ENCODE data around the gene FAT1.
"Not testable (repeated sequence)": the region's sequence is repeated elsewhere in the genome, so short reads cannot be mapped to it uniquely, and the experiment has no call there.

The FAT1 gene

DNA sequence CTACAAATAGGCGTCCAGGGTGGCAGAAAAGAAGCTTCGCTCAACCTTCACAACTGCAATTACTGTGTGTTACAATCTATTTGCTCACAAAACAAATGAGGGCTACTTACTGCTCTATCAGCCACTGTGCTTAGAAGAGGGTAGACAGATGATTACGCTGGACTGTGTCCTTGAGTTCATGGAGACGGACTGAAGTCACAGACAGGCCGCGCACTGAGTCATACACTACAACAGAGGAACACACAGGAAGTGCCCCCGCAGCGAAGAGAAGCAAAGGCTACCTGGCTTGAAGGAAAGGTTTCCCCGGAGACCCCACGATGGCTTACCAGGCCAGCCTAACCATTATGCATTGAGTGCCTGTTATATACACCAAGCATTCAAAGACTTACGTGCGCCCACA is 25.6 kb downstream of the FAT1 start:
- DNase-seq (ENCODE audit: low read depth, low spot score): no peak

DNA sequence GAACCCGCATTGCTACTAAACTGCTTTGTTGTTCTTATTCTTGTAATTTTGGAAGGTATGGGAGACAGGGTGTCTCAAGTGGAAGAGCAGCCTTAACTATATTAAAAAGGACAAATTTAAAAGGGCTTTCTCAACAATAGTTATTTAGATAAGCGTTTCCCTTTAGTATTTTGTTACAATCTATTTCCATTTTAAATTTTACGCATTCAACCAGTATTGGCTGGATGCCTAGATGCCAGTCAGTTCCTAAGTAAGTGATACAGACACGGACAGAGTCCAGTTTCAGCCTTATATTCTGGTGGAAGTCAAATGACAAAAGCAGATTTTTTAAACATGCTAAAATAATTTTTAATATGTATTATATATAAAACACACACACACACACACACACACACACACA is 28.3 kb downstream of the FAT1 start:
- DNase-seq (ENCODE audit: low read depth, low spot score): no peak

DNA sequence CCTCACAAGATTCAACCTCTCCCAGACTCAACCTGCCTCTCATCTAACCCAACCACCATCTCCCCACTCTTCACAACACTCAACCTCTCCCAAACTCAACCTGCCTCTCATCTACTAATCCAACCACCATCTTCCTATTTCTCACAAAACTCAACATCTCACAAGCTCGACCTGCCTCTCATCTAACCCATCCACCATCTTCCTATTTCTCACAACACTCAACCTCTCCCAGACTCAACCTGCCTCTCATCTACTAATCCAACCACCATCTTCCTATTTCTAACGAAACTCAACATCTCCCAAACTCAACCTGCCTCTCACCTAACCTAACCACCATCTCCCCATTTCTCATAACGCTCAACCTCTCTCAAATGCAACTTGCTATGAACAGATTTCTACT is 29.8 kb downstream of the FAT1 start:
- DNase-seq (ENCODE audit: low read depth, low spot score): no peak

DNA sequence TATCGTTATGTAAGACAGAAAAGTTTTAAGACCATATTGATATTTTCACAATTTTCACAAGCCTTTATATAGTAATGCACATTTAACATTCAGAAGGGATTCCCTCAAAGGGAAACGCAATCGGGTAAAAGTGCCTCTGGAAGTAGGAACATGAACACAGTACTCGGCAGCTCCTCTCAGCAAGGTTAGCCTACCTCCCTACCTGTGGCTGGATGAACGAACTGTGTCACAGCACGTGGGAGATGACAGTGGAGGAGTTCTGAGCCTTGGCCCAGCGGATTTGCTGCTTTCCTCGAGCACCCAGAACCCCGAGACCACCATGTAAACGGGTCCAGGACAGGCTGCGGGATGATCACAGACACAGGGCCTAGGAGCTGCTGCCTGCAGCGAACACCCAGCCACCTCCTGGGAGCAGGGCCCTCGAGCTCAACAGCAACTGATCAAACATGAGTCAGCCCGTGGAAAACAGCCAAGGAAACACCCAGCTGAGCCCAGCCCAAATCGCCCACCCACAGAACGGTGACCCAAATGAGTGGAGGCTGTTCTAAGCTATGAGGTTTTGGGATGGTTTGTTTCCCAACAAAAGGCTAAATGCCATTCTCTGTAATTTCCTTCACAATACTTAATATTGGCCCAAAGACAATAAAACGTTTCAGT is 30.4 kb downstream of the FAT1 start:
- no peak for DNase-seq (ENCODE audit: low read depth, low spot score)

DNA sequence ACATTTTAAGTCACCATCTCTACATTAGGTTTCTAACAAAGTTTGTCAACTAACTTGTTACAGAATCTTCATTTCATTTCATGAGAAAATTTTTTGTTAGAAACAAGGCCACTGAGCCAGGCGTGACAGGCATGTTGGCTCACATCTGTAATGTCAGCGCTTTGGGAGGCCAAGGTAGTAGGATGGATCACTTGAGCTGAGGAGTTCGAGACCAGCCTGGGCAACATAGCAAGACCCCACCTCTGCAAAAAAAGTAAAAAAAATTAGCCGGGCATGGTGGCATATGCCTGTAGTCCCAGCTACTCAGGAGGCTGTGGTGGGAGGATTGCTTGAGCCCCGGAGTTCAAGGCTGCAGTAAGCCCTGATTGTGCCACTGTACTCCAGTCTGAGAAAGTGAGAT is 32.3 kb downstream of the FAT1 start:
- no peak for DNase-seq (ENCODE audit: low read depth, low spot score)

DNA sequence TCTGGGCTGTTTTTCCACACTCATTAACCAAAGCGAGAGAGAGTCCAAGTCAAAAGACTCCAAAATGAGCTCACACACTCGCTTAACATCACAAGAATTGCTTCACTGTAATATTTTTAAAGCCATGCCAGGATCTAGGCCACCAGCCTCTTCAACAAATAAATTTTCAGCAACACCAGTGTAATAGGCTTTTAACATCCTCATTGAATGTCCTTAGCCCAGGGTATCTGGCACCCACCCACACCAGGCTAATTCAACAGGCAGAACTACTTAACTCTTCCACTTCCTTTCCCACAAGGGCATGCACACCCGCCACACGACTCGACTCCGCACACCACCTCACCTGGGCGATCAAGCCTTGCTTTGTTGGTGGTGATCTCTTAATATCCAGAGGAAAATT is 34.2 kb downstream of the FAT1 start:
- DNase-seq (ENCODE audit: low read depth, low spot score): no peak

DNA sequence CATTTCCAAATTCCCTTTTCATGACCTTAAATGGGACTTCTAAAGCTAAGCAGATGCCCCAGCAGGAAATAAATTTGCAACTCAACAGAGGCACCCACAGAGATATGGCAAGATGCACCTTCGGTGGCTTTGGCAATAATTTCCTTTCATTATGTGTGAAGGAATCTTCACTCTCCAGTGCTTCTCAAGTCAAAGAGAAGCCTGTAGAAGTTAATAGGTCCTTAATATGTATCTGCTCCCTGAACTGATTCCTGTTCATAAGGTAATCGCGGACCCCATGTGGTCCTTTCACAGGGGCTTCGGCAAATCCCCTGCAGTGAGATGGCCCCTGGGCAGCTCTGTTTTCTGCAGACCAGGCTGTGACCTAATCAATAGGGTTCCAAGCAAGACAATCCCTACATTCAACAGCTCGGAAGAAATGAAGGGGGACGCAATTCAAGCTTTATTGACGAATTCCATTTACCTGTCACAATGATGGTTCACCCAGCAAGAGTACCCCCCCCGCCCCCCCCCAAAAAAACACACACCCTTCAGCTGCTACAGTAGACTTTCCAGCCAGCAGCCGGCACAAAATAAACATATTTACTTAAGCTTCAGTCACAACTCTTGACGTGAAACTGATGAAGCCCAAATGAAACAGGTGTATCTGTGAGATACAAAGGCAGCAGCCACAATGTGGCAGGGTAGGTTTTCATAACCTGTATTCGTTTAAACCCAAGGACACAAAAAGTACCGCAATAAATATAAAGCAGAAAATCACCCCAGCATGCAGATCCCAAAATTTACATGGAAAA is 35.3 kb downstream of the FAT1 start:
- DNase-seq (ENCODE audit: low read depth, low spot score): no peak

DNA sequence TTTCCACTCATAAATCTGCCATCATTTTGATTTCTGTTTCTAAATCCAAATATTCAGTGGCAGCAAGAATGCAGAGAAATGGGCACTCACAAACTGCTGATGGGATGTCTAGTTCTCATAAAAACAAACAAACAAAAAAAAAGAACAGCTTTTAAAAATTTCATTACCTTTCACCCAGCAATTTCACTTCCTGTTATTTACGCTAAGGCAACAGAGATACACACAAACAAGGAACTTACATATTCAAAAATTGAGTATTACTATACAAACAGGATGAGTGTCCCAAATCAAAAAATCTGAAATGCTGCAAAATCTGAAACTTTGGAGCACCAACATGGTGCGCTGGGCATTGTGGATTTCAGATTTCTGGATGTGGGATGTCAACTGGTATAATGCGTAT is 36.4 kb downstream of the FAT1 start:
- no peak for DNase-seq (ENCODE audit: low read depth, low spot score)

DNA sequence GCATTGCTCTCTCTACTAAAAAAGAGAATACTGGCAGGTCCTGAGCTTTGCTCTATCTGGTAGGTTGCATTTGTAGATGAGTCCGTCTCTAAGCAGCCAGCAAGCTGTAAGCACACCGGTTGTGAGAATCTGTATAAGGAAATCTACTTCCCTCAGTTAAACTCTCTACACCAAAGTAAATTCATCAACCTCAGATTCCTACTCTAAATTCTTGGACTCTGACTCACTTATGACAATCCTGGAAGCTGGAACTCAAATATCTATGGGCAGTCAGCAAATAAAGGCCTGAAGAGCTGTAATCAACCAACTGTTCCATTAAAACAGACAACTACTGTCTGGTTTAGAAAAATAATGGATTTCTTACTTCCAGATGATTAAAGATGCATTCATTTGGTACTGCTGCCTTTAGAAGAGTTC is 37.9 kb downstream of the FAT1 start:
- no peak for DNase-seq (ENCODE audit: low read depth, low spot score)

DNA sequence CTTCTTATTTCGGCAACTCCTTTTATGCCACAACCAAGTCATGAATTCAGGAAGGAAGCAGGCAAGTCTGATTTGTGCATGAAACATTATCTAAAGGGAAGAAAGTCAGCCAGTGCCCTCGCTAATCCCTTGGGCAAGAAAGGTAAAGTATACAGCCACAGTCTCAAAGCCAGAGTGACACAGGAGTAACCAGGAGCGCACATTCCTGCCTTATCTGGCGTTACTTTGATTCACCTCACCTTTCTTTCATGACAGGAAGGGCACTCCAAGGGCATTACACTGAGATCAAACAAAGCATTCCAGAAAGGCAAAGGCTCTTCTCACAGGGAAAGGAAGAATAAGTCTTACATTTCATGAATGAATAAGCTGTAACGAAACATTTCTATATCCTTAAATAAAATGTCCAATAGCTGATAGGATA is 38.8 kb downstream of the FAT1 start:
- no peak for DNase-seq (ENCODE audit: low read depth, low spot score)

DNA sequence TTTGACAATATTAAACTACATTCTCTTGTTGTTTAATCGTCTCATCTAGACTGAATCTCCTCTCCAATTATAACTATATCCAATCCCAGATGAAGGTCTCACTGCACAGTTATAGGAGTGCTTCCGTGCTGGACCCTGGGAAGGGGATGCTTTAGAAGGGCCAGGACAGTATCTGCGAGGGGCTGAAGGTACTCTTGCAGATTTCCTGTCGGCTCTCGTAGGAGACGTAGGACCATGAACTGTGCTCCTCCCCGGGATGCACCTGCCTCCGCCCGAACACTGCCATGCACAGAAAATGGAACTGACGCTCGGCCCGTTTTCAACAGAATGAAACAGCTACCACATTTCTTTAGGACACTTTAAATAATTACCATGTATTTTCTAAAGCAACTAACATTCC is 39.4 kb downstream of the FAT1 start:
- DNase-seq (ENCODE audit: low read depth, low spot score): no peak

DNA sequence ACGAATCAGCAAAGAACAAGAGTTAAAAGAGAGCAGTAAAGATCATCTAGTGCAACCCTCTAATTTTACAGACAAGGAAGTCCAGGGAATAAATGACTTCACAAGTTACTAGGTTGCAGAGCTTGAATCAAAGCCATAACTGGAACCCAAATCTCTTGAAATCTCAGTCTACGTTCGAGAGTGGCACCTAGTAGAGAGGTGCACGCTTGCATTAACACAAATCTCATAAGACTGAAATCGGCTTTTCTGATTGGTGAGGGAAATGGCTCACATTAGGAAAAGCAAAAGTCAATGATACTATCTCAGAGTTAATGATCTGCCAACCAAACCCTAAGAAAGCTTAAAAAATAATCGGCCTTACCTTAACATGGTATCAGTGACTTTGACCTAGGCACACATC is 43.0 kb downstream of the FAT1 start:
- DNase-seq (ENCODE audit: low read depth, low spot score): no peak

DNA sequence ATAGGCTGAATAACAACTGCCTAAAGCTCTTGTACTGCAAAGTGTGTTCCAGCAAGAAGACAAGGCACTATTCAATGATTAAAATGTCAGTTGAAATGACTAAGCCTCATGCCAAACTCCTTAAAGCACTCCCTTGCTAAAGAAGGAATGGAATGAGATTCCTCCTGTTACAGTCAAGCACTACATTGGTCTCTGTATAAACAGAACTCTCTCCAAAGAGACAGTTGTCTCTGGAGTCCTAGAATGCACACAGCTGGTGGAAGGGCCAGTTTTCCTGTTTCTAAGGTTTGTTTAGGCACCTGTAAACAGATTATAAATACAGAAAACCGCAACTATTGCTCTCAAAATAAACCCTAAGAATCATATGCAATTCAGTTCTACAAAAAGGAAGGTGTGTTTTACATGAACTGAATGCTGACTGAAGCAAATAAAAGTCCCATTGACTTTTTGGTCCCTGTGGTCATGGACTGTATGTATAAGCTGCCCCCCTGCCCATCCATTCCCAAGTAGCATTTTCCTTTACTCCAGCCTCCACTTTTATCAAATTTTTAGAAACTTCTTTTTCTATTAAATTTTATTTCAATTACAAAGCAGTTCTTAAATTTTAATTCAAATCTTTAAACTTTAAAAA is 47.0 kb downstream of the FAT1 start:
- no peak for DNase-seq (ENCODE audit: low read depth, low spot score)

DNA sequence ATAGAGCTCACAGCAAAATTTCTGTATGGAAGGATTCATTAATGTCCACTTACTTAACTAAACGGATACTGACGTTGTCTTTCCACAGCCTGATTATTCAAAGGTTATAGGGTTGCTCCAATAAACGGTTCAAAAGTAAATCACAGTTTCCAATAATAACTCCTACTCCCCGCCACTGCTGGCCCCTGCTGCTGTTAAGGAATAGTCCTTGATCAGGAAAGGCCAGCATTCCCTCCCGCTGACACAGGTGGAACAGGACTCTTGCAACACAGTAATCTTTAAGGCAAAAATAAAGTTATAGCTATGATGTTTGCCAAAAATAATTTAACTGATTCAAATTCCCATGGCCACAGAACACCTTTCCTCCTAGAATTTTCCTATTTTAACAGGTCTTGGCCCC is 53.9 kb downstream of the FAT1 start:
- no peak for DNase-seq (ENCODE audit: low read depth, low spot score)

DNA sequence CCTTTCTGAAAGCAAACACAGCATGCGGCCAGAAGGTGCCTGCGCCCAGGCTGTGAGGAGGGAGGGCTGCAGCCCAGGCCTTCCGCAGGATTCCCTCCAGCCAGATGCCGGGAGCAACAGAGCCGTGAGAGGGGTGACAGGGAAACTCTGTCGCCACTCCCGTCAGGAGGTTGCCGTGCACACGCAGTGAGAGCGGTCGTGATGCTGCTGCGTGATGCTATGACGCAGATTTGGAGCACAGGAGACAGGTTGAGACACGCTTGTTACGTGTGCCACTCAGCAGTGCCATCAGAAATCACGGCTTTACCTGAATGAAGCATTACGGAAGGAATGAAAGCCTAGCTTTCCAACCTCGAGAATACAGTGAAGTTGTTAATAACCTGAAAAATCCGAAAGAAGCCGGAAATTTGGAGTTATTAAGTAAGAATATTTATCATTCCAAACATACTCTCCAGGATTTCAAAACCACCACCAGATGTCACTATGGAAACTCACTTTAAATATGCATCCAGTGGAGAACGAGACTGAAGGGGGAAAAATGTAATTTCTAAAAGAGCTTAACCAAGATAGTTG is 54.4 kb downstream of the FAT1 start:
- DNase-seq (ENCODE audit: low read depth, low spot score): no peak

DNA sequence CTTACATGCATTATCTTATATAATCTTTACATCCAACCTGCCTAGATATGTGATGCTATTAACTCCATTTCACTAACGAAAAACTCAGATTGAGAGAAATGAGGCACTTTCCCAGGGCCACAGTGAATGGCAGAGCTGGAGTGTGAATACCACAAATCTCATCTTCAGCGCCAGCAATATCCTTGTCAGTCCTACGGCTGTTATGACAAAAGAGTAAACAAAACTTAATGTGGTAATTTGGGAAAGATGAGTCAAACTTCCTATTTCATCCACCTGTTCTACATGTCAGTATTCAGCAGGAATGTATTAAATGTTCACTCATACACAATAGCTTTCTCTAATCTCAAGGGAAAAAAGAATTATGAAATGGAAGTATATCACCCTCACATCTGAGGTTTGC is 56.9 kb downstream of the FAT1 start:
- DNase-seq (ENCODE audit: low read depth, low spot score): no peak

DNA sequence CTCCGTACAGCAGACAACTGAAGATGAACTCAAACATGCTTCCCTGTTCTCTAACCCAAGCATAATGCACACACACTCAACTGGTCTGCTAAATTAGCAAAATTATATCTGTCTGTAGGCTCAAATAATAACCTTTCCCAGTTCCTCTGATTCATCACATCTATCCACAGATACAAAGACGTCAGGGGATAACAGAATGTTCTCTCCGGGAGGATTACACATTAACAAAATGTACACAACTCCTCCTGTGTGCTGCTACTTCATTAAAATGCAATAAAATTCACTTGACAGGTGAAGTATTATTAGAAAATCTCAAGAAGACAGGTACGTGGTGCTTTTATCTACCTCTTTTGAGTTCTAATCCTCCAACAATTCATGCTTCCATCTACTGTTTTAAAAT is 57.4 kb downstream of the FAT1 start:
- no peak for DNase-seq (ENCODE audit: low read depth, low spot score)

DNA sequence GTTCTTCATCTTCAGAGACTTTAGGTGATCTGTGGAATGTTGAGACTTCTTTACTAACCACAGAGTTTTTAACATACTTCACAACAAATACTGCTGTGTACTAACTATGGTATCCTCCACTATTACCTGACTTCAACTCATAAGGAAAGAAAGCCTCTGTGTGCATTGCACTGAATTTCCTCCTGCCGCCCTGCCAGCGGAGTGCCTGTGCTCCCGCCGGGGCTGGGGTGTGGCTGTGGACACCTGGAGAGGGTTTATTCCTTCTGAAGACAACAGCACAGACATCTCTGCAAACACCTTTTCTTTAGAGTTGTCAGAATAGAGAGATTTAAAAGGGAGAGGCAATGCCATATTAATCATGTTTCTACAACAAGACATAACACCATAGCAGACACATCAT is 63.3 kb downstream of the FAT1 start:
- DNase-seq (ENCODE audit: low read depth, low spot score): no peak

DNA sequence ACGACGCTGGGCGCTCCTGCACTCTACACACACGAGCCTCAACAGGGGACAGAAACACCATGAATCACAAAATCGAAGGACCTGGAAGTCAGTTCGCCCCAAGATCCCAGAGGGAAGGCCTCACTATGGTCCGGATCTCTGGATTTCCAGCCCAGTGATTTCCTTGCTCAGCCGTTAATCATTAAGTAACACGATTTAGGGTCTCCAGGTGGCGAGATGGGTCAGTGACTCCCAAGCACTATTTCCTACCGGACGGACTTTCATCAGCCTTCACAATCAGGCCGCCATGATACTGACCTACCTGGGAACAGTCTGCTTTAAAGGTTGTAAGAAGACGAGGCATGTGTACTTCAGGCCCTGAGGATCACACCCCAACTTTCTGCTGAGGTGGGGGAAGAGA is 63.7 kb downstream of the FAT1 start:
- no peak for DNase-seq (ENCODE audit: low read depth, low spot score)

DNA sequence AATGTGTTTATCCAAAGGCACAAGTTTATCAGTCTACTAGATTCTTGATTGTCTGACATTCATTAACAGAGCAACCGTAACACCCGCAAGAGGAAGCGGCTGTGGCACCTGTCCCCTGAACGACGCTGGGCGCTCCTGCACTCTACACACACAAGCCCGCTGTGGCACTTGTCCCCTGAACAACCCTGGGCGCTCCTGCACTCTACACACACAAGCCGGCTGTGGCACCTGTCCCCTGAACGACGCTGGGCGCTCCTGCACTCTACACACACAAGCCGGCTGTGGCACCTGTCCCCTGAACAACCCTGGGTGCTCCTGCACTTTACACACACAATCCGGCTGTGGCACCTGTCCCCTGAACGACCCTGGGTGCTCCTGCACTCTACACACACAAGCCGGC is 64.2 kb downstream of the FAT1 start:
- not testable (repeated sequence) for DNase-seq (ENCODE audit: low read depth, low spot score)

DNA sequence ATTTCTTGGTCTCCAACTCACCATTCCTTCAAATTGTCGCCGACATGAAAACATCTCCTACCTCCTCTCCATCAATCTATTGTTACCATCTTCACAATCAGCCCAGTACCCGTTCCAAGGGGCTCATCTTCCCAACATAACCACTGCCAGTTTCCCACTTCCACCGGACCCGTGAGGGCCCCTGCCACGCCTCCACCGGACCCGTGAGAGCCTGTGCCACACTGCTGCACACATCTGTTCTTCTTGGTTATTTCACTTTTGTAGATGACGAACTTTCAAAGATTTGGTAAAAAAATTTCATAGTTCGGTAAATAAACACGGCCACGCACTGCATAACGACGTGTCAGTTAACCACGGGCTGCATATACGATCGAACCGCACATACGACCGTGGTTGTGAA is 65.0 kb downstream of the FAT1 start:
- DNase-seq (ENCODE audit: low read depth, low spot score): no peak

DNA sequence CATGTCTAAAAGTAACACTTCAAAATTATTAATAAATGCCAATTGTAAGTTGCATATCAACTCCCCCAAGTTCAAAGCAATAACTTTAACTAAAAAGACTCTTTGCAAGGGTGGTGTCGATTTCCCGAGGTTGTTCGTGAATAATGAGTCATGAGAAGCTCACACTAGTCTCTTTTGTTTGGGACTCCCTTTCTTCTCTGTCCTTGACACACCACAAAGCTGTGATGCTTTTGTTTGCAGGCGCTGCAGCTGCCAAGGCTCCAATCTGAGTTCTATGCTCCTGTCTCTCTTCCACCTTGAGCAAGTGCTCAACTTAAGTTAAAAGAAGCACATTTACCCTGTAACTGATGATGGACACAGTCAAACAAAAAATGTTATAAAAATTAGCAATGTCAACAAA is 65.9 kb downstream of the FAT1 start:
- DNase-seq (ENCODE audit: low read depth, low spot score): no peak

DNA sequence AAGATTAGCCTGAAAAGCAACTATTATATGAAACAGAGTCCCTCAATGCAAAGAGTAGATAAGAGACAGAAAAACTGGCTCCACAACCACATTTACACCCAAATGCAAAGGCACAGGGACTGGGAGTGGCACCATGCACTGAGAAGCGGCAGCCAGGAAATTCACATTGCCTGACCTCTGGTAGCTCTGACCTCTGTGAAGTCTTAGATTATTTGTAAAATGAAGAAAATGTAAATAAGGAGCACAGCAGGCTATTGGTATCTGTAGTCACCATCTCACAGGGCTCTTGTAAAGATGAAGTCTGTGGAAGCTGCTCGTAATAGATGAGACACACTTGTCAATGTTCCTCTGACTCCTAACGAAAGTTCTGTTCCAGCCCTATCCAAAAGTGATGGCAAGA is 69.7 kb downstream of the FAT1 start:
- DNase-seq (ENCODE audit: low read depth, low spot score): no peak
